Epithelial cell of esophagus (primary cell): ENCODE data around the gene NETO2.

Source experiments
- DNase-seq: peaks from one replicate; pipeline ENCODE4 v3.0.0; 2010; ENCODE audit warnings: low read depth
- H3K4me3 ChIP-seq: 2 replicates; pipeline ENCODE4 v1.5.1; 2011; ENCODE audit warnings: mild to moderate bottlenecking, low read length, control low read depth
- TF ChIP-seq, protein P1 (sequence below): IDR thresholded peaks from 2 replicates; pipeline ENCODE4 v1.5.1; 2011; ENCODE audit warnings: low read depth, mild to moderate bottlenecking, low read length, control low read depth, inconsistent platforms; ENCODE audit not compliant: insufficient read depth; ENCODE audit errors: missing control alignments

Gene NETO2

DNA sequence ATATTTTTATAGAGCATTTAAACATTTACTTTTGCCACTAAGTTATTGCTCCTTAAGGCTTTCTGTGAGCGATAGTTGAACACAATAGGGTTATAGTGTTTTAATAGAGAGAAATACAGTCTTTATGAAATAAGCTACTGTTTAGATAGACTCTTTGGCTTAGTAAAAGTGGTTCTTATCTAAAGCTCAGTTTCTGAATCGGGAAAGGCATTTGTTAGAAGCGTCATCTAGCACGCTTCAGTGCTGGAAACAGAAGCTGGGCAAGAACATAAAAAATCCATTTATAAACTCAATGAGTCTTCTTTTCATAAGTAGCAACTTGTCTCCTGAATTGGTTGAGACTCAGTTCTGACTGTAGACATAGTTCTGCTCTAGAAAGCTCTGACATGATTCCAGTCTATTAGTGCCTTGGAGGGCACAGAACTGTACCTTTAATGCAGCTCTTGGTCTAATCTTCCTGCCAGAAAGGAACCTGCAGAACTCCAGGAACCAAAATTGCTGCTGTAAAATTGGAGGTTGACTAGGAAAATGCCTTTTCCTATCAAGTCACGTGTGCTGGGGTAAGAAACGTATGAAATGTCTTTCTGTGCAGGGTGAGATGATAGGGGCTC, 114.9 kb downstream of the NETO2 start:
- no peak for DNase-seq
- H3K4me3 ChIP-seq, result no peak overlapping the region
- TF ChIP-seq, protein P1, sequence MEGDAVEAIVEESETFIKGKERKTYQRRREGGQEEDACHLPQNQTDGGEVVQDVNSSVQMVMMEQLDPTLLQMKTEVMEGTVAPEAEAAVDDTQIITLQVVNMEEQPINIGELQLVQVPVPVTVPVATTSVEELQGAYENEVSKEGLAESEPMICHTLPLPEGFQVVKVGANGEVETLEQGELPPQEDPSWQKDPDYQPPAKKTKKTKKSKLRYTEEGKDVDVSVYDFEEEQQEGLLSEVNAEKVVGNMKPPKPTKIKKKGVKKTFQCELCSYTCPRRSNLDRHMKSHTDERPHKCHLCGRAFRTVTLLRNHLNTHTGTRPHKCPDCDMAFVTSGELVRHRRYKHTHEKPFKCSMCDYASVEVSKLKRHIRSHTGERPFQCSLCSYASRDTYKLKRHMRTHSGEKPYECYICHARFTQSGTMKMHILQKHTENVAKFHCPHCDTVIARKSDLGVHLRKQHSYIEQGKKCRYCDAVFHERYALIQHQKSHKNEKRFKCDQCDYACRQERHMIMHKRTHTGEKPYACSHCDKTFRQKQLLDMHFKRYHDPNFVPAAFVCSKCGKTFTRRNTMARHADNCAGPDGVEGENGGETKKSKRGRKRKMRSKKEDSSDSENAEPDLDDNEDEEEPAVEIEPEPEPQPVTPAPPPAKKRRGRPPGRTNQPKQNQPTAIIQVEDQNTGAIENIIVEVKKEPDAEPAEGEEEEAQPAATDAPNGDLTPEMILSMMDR, result no peak
